Endothelial cell of umbilical vein (primary cell): Measurements from ENCODE around the gene TRIM39. TPM values are rescaled to one million over a fixed set of nuclear protein-coding genes. Genes with fewer than 3 reads are reported as not detected.

Experiments
- BruUV-seq: library from RNA; stranded (reverse); fragments of 400-500 nt; replicated peaks from 2 replicates; lab custom pipeline; 2021; lab: Mats Ljungman, UMichigan
- CTCF ChIA-PET: fragments of 300-600, 350-600 bp; sonication (Branson Sonifier 250); formaldehyde crosslinking; loops from one replicate; lab custom pipeline; 2021; ENCODE audit warnings: antibody characterized with exemption, inconsistent platforms; lab: Charles Lee
- POLR2A ChIA-PET: fragments of 300-600, 350-600 bp; sonication (Branson Sonifier 250); formaldehyde crosslinking; loops from one replicate; lab custom pipeline; 2021; ENCODE audit warnings: antibody characterized with exemption, inconsistent platforms; lab: Charles Lee
- DNase-seq: peaks from one replicate; pipeline ENCODE4 v3.0.0-alpha.2; 2011; ENCODE audit warnings: low read depth, low spot score
- FAIRE-seq: peaks from 2 replicates; lab custom pipeline; 2011; peaks lifted over from hg19 to GRCh38; lab: Jason Lieb, UNC
- H2AFZ ChIP-seq: 2 replicates; pipeline ENCODE4 v1.6.0; 2012; ENCODE audit warnings: low read depth, low read length, control low read depth, inconsistent platforms
- H3K27ac ChIP-seq: 2 replicates; pipeline ENCODE4 v1.5.1; 2011; ENCODE audit warnings: low read depth, mild to moderate bottlenecking, control low read depth, low read length, moderate library complexity; ENCODE audit not compliant: insufficient read depth
- H3K27me3 ChIP-seq, 2 experiments: 2 replicates each; pipeline versions ENCODE4 v1.6.0 to v1.6.1; 2011; ENCODE audit warnings: low read length in 2 of 2, mixed read lengths in 1 of 2; ENCODE audit not compliant: control insufficient read depth in 2 of 2, insufficient read depth in 2 of 2
- H3K36me3 ChIP-seq, 2 experiments: 2 replicates in 1 of 2; 3 replicates in 1 of 2; pipeline ENCODE4 v1.5.1; 2011; ENCODE audit warnings: low read length in 2 of 2, mild to moderate bottlenecking in 1 of 2, moderate library complexity in 1 of 2; ENCODE audit not compliant: control insufficient read depth in 2 of 2, insufficient read depth in 2 of 2; ENCODE audit errors: extremely low read depth in 1 of 2
- H3K4me1 ChIP-seq: 3 replicates; pipeline ENCODE4 v1.5.1; 2011; ENCODE audit warnings: mild to moderate bottlenecking, low read length; ENCODE audit not compliant: control insufficient read depth, insufficient read depth; ENCODE audit errors: extremely low read depth
- H3K4me2 ChIP-seq: 2 replicates; pipeline ENCODE4 v1.6.1; 2011; ENCODE audit warnings: low read length, control low read depth, mixed read lengths; ENCODE audit not compliant: insufficient read depth
- H3K4me3 ChIP-seq, 3 experiments: fragments of 200-600 bp in 1 of 3; sonication (generic), shearing (Covaris generic) in 1 of 3; replicated peaks in 1 of 3; 2 replicates each; pipeline ENCODE4 v1.5.1; 2011 to 2016; ENCODE audit warnings: control low read depth in 3 of 3, low read length in 3 of 3, mild to moderate bottlenecking in 2 of 3, inconsistent platforms in 1 of 3, low read depth in 1 of 3, moderate library complexity in 1 of 3; ENCODE audit not compliant: insufficient read depth in 1 of 3
- H3K79me2 ChIP-seq: 2 replicates; pipeline ENCODE4 v1.6.0; 2012; ENCODE audit warnings: low read length, inconsistent platforms; ENCODE audit not compliant: control insufficient read depth, insufficient read depth
- H3K9ac ChIP-seq: replicated peaks from 2 replicates; pipeline ENCODE3; 2011; ENCODE audit warnings: low read length, control low read depth; ENCODE audit not compliant: insufficient read depth; ENCODE audit errors: extremely low read depth
- H3K9me1 ChIP-seq: replicated peaks from 3 replicates; pipeline ENCODE4 v1.6.0; 2011; ENCODE audit warnings: mild to moderate bottlenecking, low read length; ENCODE audit not compliant: control insufficient read depth, insufficient read depth; ENCODE audit errors: extremely low read depth
- H3K9me3 ChIP-seq: replicated peaks from 2 replicates; pipeline ENCODE4 v1.5.1; 2012; ENCODE audit warnings: low read length, inconsistent platforms; ENCODE audit not compliant: control insufficient read depth, insufficient read depth
- H4K20me1 ChIP-seq: replicated peaks from 2 replicates; pipeline ENCODE3; 2011; ENCODE audit warnings: mild to moderate bottlenecking, low read length; ENCODE audit not compliant: control insufficient read depth, insufficient read depth; ENCODE audit errors: extremely low read depth
- EZH2 ChIP-seq: IDR thresholded peaks from 2 replicates; pipeline ENCODE4 v1.6.1; 2012; ENCODE audit warnings: borderline replicate concordance, low read depth, mild to moderate bottlenecking, moderate library complexity, low read length, inconsistent platforms; ENCODE audit not compliant: severe bottlenecking
- FOS ChIP-seq: IDR thresholded peaks from 2 replicates; pipeline ENCODE4 v1.6.1; 2011; ENCODE audit warnings: mild to moderate bottlenecking, low read length, moderate library complexity, borderline replicate concordance; ENCODE audit not compliant: insufficient read depth
- GATA2 ChIP-seq: IDR thresholded peaks from 2 replicates; pipeline ENCODE4 v1.7.0; 2011; ENCODE audit warnings: low read depth, mild to moderate bottlenecking, moderate library complexity, mixed read lengths, low read length; ENCODE audit not compliant: insufficient read length, insufficient read depth
- JUN ChIP-seq: IDR thresholded peaks from 2 replicates; pipeline ENCODE4 v1.6.1; 2011; ENCODE audit warnings: borderline replicate concordance, low read depth; ENCODE audit not compliant: insufficient read length, insufficient read depth
- MYC ChIP-seq: IDR thresholded peaks from one replicate; pipeline ENCODE4 v1.6.1; 2011; ENCODE audit warnings: mild to moderate bottlenecking, low read depth, low read length
- POLR2A ChIP-seq: IDR thresholded peaks from 2 replicates; pipeline ENCODE4 v1.6.1; 2012; ENCODE audit warnings: low read depth, mild to moderate bottlenecking, control low read depth, low read length
- POLR2AphosphoS5 ChIP-seq: IDR thresholded peaks from 2 replicates; pipeline ENCODE4 v1.6.1; 2012; ENCODE audit warnings: low read depth, mild to moderate bottlenecking, control low read depth, low read length, moderate library complexity; ENCODE audit not compliant: insufficient read depth
- dilution Hi-C: fragments of 300-500 bp; cut with MboI; formaldehyde crosslinking; loops from one replicate; pipeline ENCODE4 v1.15.0; 2019; ENCODE audit warnings: low sequenced_read_pairs; ENCODE audit not compliant: extremely low pct_ligation_motif_present
- intact Hi-C: fragments of 100-400 bp; cut with micrococcal nuclease; formaldehyde crosslinking; loops from one replicate; pipeline ENCODE4 v1.10.0; 2022
- polyA plus RNA-seq, 4 experiments: library from polyadenylated mRNA; depleted of rRNA in 3 of 4; stranded (reverse) in 3 of 4; unstranded in 1 of 4; fragments of >200 nt; gene quantifications; 2 replicates each; pipeline versions ENCODE4 v1.2.1 to v1.2.3, GENCODE V29; 2011 to 2012; ENCODE audit warnings: missing spikeins in 1 of 4
- total RNA-seq: library from RNA; stranded (reverse); gene quantifications from 2 replicates; pipeline ENCODE4 v1.2.3, GENCODE V29; 2021
- TF ChIP-seq, protein P1 (sequence below): IDR thresholded peaks from 2 replicates; pipeline ENCODE4 v1.6.1; 2011; ENCODE audit not compliant: insufficient read depth, insufficient read length
- TF ChIP-seq, protein P2 (sequence below), 2 donors: IDR thresholded peaks; 1 replicate in 1 of 2; 2 replicates in 1 of 2; pipeline ENCODE4 v1.5.1; 2011; ENCODE audit warnings: low read length in 2 of 2, mild to moderate bottlenecking in 2 of 2, moderate library complexity in 2 of 2, control low read depth in 1 of 2, inconsistent platforms in 1 of 2, low read depth in 1 of 2; ENCODE audit not compliant: insufficient read depth in 1 of 2; ENCODE audit errors: extremely low read depth in 1 of 2

Gene TRIM39
- total and polyA plus RNA-seq, 2 donors (not counting 3 experiments of a cell fraction or from before 2014, with no cell fraction given), result 5.6 to 13.1 TPM

- BruUV-seq, result no TSS peak
Measured at GRCh38 chr6:30349421-30350177, 22.9 kb downstream of the TRIM39 start.

More at GRCh38 chr6:30349421-30350177, 22.9 kb downstream of the TRIM39 start:
- H3K4me3 ChIP-seq, result no peak overlapping the region
- no peak overlapping the region for H3K4me2 ChIP-seq
- no peaks in the 10 kb centered on the region for H4K20me1 ChIP-seq
- no peak for TF ChIP-seq POLR2A
- TF ChIP-seq FOS, result no peak
- TF ChIP-seq POLR2AphosphoS5, result no peak
- TF ChIP-seq EZH2, result no peak
- TF ChIP-seq, protein P1, sequence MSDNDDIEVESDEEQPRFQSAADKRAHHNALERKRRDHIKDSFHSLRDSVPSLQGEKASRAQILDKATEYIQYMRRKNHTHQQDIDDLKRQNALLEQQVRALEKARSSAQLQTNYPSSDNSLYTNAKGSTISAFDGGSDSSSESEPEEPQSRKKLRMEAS, result no peak
- no peak for TF ChIP-seq GATA2
- no peak for TF ChIP-seq JUN
- TF ChIP-seq, protein P2, sequence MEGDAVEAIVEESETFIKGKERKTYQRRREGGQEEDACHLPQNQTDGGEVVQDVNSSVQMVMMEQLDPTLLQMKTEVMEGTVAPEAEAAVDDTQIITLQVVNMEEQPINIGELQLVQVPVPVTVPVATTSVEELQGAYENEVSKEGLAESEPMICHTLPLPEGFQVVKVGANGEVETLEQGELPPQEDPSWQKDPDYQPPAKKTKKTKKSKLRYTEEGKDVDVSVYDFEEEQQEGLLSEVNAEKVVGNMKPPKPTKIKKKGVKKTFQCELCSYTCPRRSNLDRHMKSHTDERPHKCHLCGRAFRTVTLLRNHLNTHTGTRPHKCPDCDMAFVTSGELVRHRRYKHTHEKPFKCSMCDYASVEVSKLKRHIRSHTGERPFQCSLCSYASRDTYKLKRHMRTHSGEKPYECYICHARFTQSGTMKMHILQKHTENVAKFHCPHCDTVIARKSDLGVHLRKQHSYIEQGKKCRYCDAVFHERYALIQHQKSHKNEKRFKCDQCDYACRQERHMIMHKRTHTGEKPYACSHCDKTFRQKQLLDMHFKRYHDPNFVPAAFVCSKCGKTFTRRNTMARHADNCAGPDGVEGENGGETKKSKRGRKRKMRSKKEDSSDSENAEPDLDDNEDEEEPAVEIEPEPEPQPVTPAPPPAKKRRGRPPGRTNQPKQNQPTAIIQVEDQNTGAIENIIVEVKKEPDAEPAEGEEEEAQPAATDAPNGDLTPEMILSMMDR (IDR thresholded peaks at IDR 0.05; ENCODE audit: extremely low read depth in 1 of 2, insufficient read depth in 1 of 2, low read depth in 1 of 2, low read length in 2 of 2), result no peak
- no peak for TF ChIP-seq MYC
- no peak overlapping the region for H3K9ac ChIP-seq
- peaks cover 7% of the 10 kb centered on the region for H3K4me1 ChIP-seq
- no peaks in the 10 kb centered on the region for H3K79me2 ChIP-seq
- peaks cover 6 to 18% of the 10 kb centered on the region in 2 experiments for H3K27me3 ChIP-seq
- no peak overlapping the region for H2AFZ ChIP-seq
- intact Hi-C loops, result loop anchor here (2.0 kb wide), 1 partner anchor 131 kb away; no protein-coding TSS in a partner anchor
- DNase-seq, result no peak
- no peaks in the 10 kb centered on the region for H3K36me3 ChIP-seq
- CTCF ChIA-PET, result interaction anchor here (1.5 kb wide), 1 partner anchor 111 kb away, joined by 3 read pairs; no protein-coding TSS in a partner anchor
- H3K9me3 ChIP-seq, result no peaks in the 10 kb centered on the region
- H3K9me1 ChIP-seq, result no peaks in the 10 kb centered on the region
- no peak overlapping the region for H3K27ac ChIP-seq
- dilution Hi-C loops, result no loop called here
- POLR2A ChIA-PET, result no interaction called here
- no peak for FAIRE-seq
